Cardiac muscle cell (in vitro differentiated cells and primary cell): ENCODE measurements around the gene RASGRP1. TPM values are rescaled to one million over a fixed set of nuclear protein-coding genes. Genes with fewer than 3 reads are reported as not detected.
A peak's percentile ranks its signal among the peaks of the same experiment; 100 is the strongest.

Experiments used
- DNase-seq, 2 donors: peaks; one replicate each; pipeline versions ENCODE4 v3.0.0 to v3.0.0-alpha.2; 2010 to 2017; ENCODE audit warnings: low read depth in 1 of 2, low spot score in 1 of 2
- H3K27ac ChIP-seq: fragments of 200-600 bp; sonication (generic); 2 replicates; pipeline ENCODE4 v1.5.1; 2016
- H3K27me3 ChIP-seq: fragments of 200-600 bp; sonication (generic); 2 replicates; pipeline ENCODE4 v1.6.0; 2016; ENCODE audit warnings: control low read depth
- H3K36me3 ChIP-seq: fragments of 200-600 bp; sonication (generic); 2 replicates; pipeline ENCODE4 v1.5.1; 2016; ENCODE audit warnings: control low read depth
- H3K4me1 ChIP-seq: fragments of 200-600 bp; sonication (generic); 2 replicates; pipeline ENCODE4 v1.8.1; 2017; ENCODE audit warnings: low read depth, mild to moderate bottlenecking, mixed run types
- H3K4me3 ChIP-seq: fragments of 200-600 bp; sonication (generic); 2 replicates; pipeline ENCODE4 v1.5.1; 2016; ENCODE audit warnings: mild to moderate bottlenecking
- H3K9me3 ChIP-seq: fragments of 200-600 bp; sonication (generic); 2 replicates; pipeline ENCODE4 v1.5.1; 2017; ENCODE audit warnings: low read depth, mild to moderate bottlenecking, control low read depth
- polyA plus RNA-seq: library from polyadenylated mRNA; unstranded; fragments of >200 nt; fragmentation: Nextera tagmentation; extraction: Ambion mirVana; gene quantifications from 2 replicates; pipeline ENCODE4 v1.2.1, GENCODE V29; 2016
- total RNA-seq: library from RNA; depleted of rRNA; stranded (reverse); fragments of >200 nt; gene quantifications from 2 replicates; pipeline ENCODE4 v1.2.3, GENCODE V29; 2016
- TF ChIP-seq, protein P1 (sequence below): IDR thresholded peaks from 2 replicates; pipeline ENCODE4 v1.5.1; 2012; ENCODE audit warnings: low read depth, mild to moderate bottlenecking, low read length

The RASGRP1 gene
- total and polyA plus RNA-seq, 2 experiments from 2014 or later, result 1.1 to 4.5 TPM

DNA sequence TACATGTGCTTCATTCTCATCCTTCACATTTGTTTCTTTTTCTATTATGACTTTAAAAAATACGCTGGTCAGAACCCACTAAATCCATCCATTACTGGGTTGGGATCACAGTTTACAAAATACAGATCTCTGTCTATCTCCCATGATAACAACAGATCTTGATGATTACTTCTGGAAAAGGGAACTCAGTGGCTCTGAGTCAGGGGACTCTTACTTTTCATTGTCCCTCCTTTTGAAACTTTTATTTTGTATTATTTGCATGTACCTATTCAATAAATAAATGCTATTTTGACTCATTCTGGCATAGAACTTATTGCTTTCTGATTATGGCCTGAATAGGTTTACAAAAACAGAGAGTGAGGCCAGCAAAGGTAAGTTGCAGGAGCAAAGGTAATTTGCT is 11.6 kb upstream of the RASGRP1 start:
- Histone ChIP-seq H3K9me3 (no peaks in the 10 kb centered on the region), H3K4me3 (no peak overlapping the region), H3K36me3 (no peaks in the 10 kb centered on the region), H3K27me3 (no peaks in the 10 kb centered on the region), H3K27ac (no peak overlapping the region), H3K4me1 (no peaks in the 10 kb centered on the region)
- TF ChIP-seq, protein P1, sequence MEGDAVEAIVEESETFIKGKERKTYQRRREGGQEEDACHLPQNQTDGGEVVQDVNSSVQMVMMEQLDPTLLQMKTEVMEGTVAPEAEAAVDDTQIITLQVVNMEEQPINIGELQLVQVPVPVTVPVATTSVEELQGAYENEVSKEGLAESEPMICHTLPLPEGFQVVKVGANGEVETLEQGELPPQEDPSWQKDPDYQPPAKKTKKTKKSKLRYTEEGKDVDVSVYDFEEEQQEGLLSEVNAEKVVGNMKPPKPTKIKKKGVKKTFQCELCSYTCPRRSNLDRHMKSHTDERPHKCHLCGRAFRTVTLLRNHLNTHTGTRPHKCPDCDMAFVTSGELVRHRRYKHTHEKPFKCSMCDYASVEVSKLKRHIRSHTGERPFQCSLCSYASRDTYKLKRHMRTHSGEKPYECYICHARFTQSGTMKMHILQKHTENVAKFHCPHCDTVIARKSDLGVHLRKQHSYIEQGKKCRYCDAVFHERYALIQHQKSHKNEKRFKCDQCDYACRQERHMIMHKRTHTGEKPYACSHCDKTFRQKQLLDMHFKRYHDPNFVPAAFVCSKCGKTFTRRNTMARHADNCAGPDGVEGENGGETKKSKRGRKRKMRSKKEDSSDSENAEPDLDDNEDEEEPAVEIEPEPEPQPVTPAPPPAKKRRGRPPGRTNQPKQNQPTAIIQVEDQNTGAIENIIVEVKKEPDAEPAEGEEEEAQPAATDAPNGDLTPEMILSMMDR, result no peak
- no peak for DNase-seq

DNA sequence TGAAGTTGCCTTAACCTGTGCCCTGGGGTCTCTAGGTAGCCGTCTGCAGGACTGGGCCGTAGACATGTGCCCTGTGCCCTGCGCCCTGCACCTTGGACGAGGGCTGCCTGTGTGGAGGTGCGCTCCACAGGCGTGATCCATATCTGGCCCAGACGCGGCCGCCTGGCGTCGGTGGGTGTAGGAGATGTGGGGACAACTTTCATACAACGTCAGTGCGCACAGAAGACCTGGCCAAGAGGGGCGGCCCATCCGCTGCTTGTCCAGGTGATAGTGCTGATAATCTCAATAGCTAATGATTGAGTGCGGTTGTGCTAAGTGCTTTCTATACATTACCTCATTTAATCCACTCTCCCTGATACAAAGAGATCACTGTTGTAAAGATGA is 665 bp upstream of the RASGRP1 start:
- no peak overlapping the region for H3K27ac ChIP-seq
- no peaks in the 10 kb centered on the region for H3K36me3 ChIP-seq
- H3K4me1 ChIP-seq, result no peaks in the 10 kb centered on the region
- peaks cover 26% of the 10 kb centered on the region for H3K27me3 ChIP-seq
- peak overlapping the region; percentile 81 for H3K4me3 ChIP-seq
- DNase-seq, result no peak
- TF ChIP-seq, protein P1, result no peak
- no peaks in the 10 kb centered on the region for H3K9me3 ChIP-seq

DNA sequence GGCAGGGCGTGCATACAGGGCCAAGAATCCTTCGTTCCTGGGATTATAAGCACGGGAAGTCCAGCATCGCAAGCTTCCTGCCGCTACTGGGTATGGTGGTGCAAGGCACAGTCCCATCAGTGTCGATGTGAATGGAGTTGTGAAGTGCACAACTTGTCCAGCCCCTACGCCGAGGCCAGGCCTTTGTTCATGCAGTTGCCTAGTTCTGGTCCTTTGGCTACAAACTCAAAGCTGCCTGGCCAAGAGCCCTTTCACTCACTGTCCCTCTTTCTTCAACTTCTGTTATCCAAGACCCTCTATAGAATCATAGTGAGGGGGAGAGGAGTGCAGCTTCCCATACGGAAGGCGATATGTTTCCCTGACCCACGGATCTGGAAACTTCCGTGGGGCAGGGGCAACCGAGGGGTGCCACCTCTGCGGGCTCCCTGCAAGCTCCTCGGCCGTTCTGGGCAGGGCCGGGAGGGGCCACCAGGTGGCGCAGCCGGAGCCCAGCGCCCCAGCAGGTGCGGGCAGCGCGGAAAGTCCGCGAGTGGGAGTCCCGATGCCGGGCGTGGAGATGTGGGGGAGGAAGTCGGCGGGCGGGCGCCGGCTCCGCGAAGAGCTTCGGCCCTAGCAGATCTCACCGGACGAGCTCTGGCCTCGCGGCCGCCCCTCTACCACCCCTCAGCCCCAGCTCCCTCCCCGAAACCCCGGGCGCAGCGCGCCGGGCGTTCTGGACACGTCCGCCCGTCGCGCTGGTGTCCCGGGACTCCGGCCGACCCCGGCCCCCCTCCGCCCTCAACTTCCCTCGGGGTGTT is 693 bp downstream of the RASGRP1 start:
- Histone ChIP-seq H3K9me3 (no peaks in the 10 kb centered on the region), H3K4me3 (peak overlapping the region; percentile 81), H3K27ac (no peak overlapping the region), H3K4me1 (peaks cover 11% of the 10 kb centered on the region), H3K36me3 (no peaks in the 10 kb centered on the region), H3K27me3 (peaks cover 26% of the 10 kb centered on the region)
- peak; percentile 52 to 77 for DNase-seq
- TF ChIP-seq, protein P1, result peak; percentile 86

DNA sequence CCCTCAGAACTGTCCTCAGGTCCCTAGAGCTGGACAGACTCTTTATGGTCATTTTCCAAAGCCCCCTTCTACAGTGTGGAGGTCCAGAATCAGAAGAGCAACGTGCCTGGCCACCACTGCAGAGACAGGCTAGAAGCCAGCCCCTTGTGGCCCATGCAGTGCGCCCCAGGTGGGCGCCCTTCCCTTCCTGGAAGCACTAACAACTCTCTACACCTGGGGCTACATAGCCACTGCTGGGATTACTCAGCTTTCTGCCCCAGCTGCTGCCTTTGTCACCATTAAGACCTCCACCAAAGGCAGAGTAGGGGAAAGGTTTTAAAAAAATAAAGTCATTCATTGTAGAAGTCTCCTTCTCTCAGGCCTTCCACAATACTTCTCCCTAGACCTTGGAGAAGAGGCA is 2.3 kb downstream of the RASGRP1 start:
- TF ChIP-seq, protein P1, result no peak
- Histone ChIP-seq H3K9me3 (no peaks in the 10 kb centered on the region), H3K27ac (no peak overlapping the region), H3K27me3 (peaks cover 26% of the 10 kb centered on the region), H3K4me3 (no peak overlapping the region), H3K4me1 (peaks cover 13% of the 10 kb centered on the region), H3K36me3 (no peaks in the 10 kb centered on the region)
- no peak for DNase-seq

DNA sequence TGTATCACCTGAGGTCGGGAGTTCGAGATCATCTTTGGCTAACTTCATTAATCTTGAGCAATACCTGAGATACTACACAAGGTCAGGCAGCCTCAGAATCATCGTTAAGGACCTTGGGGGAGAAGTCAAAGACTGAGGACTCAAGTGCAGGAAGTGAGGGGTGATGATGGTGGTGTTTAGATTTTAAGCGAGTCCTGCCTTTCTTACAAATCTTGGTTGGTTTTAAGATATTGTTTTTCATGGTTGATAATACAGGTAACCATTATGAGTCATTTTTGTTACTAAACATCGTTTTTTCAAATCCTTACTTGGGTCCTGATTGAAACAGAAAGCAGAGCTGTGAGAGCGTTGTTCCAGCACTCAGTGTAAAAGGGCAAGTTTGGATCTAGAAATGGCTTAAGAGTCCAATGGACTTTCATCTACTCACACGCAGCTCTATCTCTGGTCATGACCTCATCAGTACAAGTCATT is 4.1 kb downstream of the RASGRP1 start:
- Histone ChIP-seq H3K9me3 (no peaks in the 10 kb centered on the region), H3K27me3 (peaks cover 8% of the 10 kb centered on the region), H3K36me3 (no peaks in the 10 kb centered on the region), H3K27ac (no peak overlapping the region), H3K4me1 (peaks cover 22% of the 10 kb centered on the region), H3K4me3 (no peak overlapping the region)
- TF ChIP-seq, protein P1, result no peak
- DNase-seq, result no peak
